GM12891 (cell line): ENCODE data around the gene GAD1.

Experiments used
- POLR2A ChIP-seq: IDR thresholded peaks from 2 replicates; pipeline ENCODE4 v1.6.1; 2011; ENCODE audit warnings: low read depth, low read length, control low read depth
- POLR2AphosphoS5 ChIP-seq: IDR thresholded peaks from 2 replicates; pipeline ENCODE4 v1.6.1; 2011; ENCODE audit warnings: low read depth, low read length, control low read depth
- SPI1 ChIP-seq: IDR thresholded peaks from 2 replicates; pipeline ENCODE4 v1.6.1; 2011; ENCODE audit warnings: low read depth, low read length, control low read depth
- TAF1 ChIP-seq: IDR thresholded peaks from 2 replicates; pipeline ENCODE4 v1.6.1; 2011; ENCODE audit warnings: low read depth, low read length, control low read depth

DNA sequence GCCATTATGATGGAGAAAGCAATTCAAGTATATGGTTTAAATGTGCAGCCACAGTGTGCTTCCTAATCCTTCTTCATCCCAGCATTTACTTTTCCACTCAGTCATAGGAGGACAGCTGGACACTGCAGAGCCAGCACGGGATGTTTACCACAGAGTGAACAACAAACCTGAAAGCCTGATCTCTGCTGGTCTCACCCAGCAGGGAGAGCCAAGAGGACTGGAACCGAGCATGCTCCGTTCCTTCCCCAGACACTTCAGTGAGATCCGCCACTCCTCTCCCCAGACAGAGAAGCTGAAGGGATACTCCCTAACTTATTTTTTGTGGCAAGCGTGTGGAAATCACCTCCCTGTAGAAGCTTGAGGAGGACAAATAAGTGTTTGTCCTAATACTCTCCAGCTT is 89.2 kb downstream of the GAD1 start:
- TF ChIP-seq SPI1 (no peak), TAF1 (no peak), POLR2A (no peak), POLR2AphosphoS5 (no peak)
